Ovary (tissue), 3 donors: ENCODE data around the gene EXD3.

Experiments
- CTCF ChIP-seq, 3 donors: fragments of 450-650 bp in 2 of 3; fragments of 200-600 bp in 1 of 3; IDR thresholded peaks; one replicate each; pipeline versions ENCODE4 v1.5.1 to v1.8.0; 2016 to 2022; ENCODE audit warnings: antibody characterized with exemption in 3 of 3, mild to moderate bottlenecking in 1 of 3
- EP300 ChIP-seq: sonication (generic); formaldehyde crosslinking; IDR thresholded peaks from one replicate; pipeline ENCODE4 v1.6.1; 2017; ENCODE audit warnings: antibody characterized with exemption
- POLR2A ChIP-seq: fragments of 450-650 bp; IDR thresholded peaks from one replicate; pipeline ENCODE4 v1.6.1; 2017; ENCODE audit warnings: antibody characterized with exemption, mild to moderate bottlenecking, moderate library complexity
- donor health status: DM: no; HTN: no; CAD: no.

DNA sequence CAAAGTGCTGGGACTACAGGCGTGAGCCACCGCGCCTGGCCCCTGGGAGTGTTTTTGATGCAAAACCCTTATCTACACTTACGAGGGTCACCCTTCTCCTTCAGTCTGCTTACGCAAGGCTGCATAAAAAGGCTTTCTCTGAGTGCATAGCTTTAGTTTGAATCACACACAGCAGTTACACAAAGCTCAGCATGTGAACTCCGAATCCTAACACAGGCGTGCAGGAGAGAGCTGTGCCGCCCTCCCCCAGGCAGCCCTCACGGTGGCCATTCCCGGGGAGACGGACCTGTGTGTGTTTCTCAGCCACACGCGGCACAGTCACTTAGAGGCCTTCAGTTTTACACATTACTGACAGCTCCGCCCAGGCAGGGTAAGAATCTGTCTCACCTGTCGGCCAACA lies 26.7 kb downstream of the EXD3 start:
- TF ChIP-seq CTCF (IDR thresholded peaks at IDR 0.05), result no peak
- no peak for TF ChIP-seq POLR2A
- no peak for TF ChIP-seq EP300
